A673 (cell line): ENCODE results near the gene EXD3. TPM values are rescaled to one million over a fixed set of nuclear protein-coding genes. Genes with fewer than 3 reads are reported as not detected.
"Not testable (repeated sequence)": the region's sequence is repeated elsewhere in the genome, so short reads cannot be mapped to it uniquely, and the experiment has no call there.

Experiments used
- BruUV-seq: library from RNA; stranded (reverse); fragments of 400-500 nt; replicated peaks from 2 replicates; lab custom pipeline; 2021; lab: Mats Ljungman, UMichigan
- CTCF ChIA-PET: fragments of 300-600 bp; sonication (Branson Sonifier 250); formaldehyde crosslinking; loops from one replicate; lab custom pipeline; 2022; ENCODE audit warnings: antibody characterized with exemption; lab: Charles Lee
- POLR2A ChIA-PET: fragments of 300-600 bp; sonication (Branson Sonifier 250); formaldehyde crosslinking; loops from one replicate; lab custom pipeline; 2022; ENCODE audit warnings: antibody characterized with exemption; ENCODE audit not compliant: low non-redundant PET; lab: Charles Lee
- DNase-seq: peaks from one replicate; pipeline ENCODE4 v3.0.0-alpha.2; 2015; ENCODE audit warnings: low spot score
- H3K27ac ChIP-seq: fragments of 200-600 bp; sonication (generic); 2 replicates; pipeline ENCODE4 v1.5.1; 2016; ENCODE audit warnings: mixed run types, low read depth, mild to moderate bottlenecking, mixed read lengths, antibody characterized with exemption, low read length; ENCODE audit not compliant: poor library complexity, severe bottlenecking
- H3K27me3 ChIP-seq: fragments of 200-600 bp; sonication (generic); replicated peaks from 2 replicates; pipeline ENCODE4 v1.6.1; 2017; ENCODE audit warnings: mixed run types, low read depth, mild to moderate bottlenecking, mixed read lengths, antibody characterized with exemption, low read length; ENCODE audit not compliant: insufficient read depth, poor library complexity
- H3K36me3 ChIP-seq: fragments of 200-600 bp; sonication (generic); 2 replicates; pipeline ENCODE4 v1.6.1; 2016; ENCODE audit warnings: mixed run types, mild to moderate bottlenecking, mixed read lengths, antibody characterized with exemption, low read length; ENCODE audit not compliant: insufficient read depth, poor library complexity, severe bottlenecking
- H3K4me1 ChIP-seq: fragments of 200-600 bp; sonication (generic); 2 replicates; pipeline ENCODE4 v1.6.1; 2017; ENCODE audit warnings: mixed run types, mild to moderate bottlenecking, mixed read lengths, antibody characterized with exemption, low read length; ENCODE audit not compliant: insufficient read depth, poor library complexity, severe bottlenecking
- H3K4me3 ChIP-seq: fragments of 200-600 bp; sonication (generic); 2 replicates; pipeline ENCODE4 v1.5.1; 2016; ENCODE audit warnings: low read depth, mixed run types, mild to moderate bottlenecking, mixed read lengths, low read length; ENCODE audit not compliant: poor library complexity, severe bottlenecking
- H3K9me3 ChIP-seq: fragments of 200-600 bp; sonication (generic); 2 replicates; pipeline ENCODE4 v1.6.1; 2016; ENCODE audit warnings: mixed run types, low read depth, mild to moderate bottlenecking, mixed read lengths, antibody characterized with exemption, low read length; ENCODE audit not compliant: poor library complexity, severe bottlenecking
- EZH2 ChIP-seq: fragments of 200-600 bp; sonication (generic); IDR thresholded peaks from 2 replicates; pipeline ENCODE4 v1.6.1; 2017; ENCODE audit warnings: borderline replicate concordance, low read depth, mild to moderate bottlenecking, mixed read lengths, antibody characterized with exemption, low read length; ENCODE audit not compliant: poor library complexity, severe bottlenecking
- intact Hi-C: fragments of 100-400 bp; cut with micrococcal nuclease; formaldehyde crosslinking; loops from one replicate; pipeline ENCODE4 v1.10.0; 2022; ENCODE audit not compliant: unreplicated experiment
- total RNA-seq: library from RNA; stranded (reverse); gene quantifications from 2 replicates; pipeline ENCODE4 v1.2.3, GENCODE V29; 2021
- TF ChIP-seq, protein P1 (sequence below): fragments of 300-800, 200-600 bp; sonication (generic); conservative IDR thresholded peaks from 2 replicates; pipeline ENCODE4 v1.5.1; 2017; ENCODE audit warnings: low read depth, mild to moderate bottlenecking, antibody characterized with exemption, low read length, moderate library complexity, mixed read lengths

The EXD3 gene
- total RNA-seq, 1 experiment from 2014 or later: 6.3 TPM

- peaks cover 6% of the 10 kb centered on the region for H3K27me3 ChIP-seq
- POLR2A ChIA-PET: no interaction called here
These were observed 91.0 kb downstream of the EXD3 start for GRCh38 chr9:137331929-137332328.

DNA sequence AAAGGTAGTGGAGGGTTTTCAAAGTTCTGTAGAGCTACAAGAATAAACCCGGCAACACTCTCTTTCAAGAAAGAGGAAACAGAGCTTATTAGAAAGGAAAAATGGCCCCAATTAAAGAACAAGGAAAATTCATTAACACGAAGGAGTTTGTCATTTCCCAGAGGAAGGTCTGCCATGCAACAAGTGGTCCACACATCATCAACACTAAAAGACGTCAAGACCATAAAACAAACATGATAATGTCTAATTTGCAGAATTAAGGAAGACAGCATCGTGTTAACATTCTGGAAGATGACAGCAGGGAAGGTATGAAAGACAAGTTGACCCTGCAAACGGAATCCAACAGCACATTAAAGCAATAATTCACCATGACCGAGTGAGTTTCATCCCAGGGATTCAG, 92.3 kb downstream of the EXD3 start:
- intact Hi-C loops: no loop called here
- no peak for DNase-seq
- no TSS peak for BruUV-seq
- H3K4me3 ChIP-seq: no peak overlapping the region
- CTCF ChIA-PET: no interaction called here
- H3K36me3 ChIP-seq: no peaks in the 10 kb centered on the region
- H3K9me3 ChIP-seq: no peaks in the 10 kb centered on the region
- TF ChIP-seq EZH2: no peak
- TF ChIP-seq, protein P1, sequence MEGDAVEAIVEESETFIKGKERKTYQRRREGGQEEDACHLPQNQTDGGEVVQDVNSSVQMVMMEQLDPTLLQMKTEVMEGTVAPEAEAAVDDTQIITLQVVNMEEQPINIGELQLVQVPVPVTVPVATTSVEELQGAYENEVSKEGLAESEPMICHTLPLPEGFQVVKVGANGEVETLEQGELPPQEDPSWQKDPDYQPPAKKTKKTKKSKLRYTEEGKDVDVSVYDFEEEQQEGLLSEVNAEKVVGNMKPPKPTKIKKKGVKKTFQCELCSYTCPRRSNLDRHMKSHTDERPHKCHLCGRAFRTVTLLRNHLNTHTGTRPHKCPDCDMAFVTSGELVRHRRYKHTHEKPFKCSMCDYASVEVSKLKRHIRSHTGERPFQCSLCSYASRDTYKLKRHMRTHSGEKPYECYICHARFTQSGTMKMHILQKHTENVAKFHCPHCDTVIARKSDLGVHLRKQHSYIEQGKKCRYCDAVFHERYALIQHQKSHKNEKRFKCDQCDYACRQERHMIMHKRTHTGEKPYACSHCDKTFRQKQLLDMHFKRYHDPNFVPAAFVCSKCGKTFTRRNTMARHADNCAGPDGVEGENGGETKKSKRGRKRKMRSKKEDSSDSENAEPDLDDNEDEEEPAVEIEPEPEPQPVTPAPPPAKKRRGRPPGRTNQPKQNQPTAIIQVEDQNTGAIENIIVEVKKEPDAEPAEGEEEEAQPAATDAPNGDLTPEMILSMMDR: no peak
- no peak overlapping the region for H3K27ac ChIP-seq
- POLR2A ChIA-PET: no interaction called here
- H3K27me3 ChIP-seq: peaks cover 6% of the 10 kb centered on the region
- no peaks in the 10 kb centered on the region for H3K4me1 ChIP-seq

More at GRCh38 chr9:137331929-137332328, 91.0 kb downstream of the EXD3 start:
- no peak overlapping the region for H3K4me3 ChIP-seq
- intact Hi-C loops: no loop called here
- H3K4me1 ChIP-seq: no peaks in the 10 kb centered on the region
- DNase-seq: no peak
- H3K9me3 ChIP-seq: peaks cover 7% of the 10 kb centered on the region
- TF ChIP-seq EZH2: no peak
- TF ChIP-seq, protein P1: no peak
- H3K27ac ChIP-seq: no peak overlapping the region
- no peaks in the 10 kb centered on the region for H3K36me3 ChIP-seq
- CTCF ChIA-PET: no interaction called here
- BruUV-seq: no TSS peak

- H3K27ac ChIP-seq, DNase-seq, POLR2A ChIA-PET, BruUV-seq, H3K27me3 ChIP-seq, H3K4me1 ChIP-seq, H3K9me3 ChIP-seq, intact Hi-C loops, H3K36me3 ChIP-seq, CTCF ChIA-PET, H3K4me3 ChIP-seq: not testable (repeated sequence)
These were observed 93.4 kb downstream of the EXD3 start for GRCh38 chr9:137329590-137329989.

GRCh38 chr9:137327641-137328550, 95.1 kb downstream of the EXD3 start:
- H3K4me3 ChIP-seq, CTCF ChIA-PET, H3K27ac ChIP-seq, intact Hi-C loops, POLR2A ChIA-PET, BruUV-seq, H3K9me3 ChIP-seq, DNase-seq, H3K27me3 ChIP-seq, H3K4me1 ChIP-seq, H3K36me3 ChIP-seq: not testable (repeated sequence)
